SK-N-SH (cell line): ENCODE results near the gene WDR75. TPM values are rescaled to one million over a fixed set of nuclear protein-coding genes. Genes with fewer than 3 reads are reported as not detected.

ENCODE experiments used
- CTCF ChIA-PET: fragments of 300-600, 350-600 bp; formaldehyde crosslinking; extraction: SDS; loops from one replicate; lab custom pipeline; 2021; lab: Yijun Ruan, JAX
- POLR2A ChIA-PET: fragments of 350-600 bp; sonication (Branson Sonifier 250); formaldehyde crosslinking; extraction: SDS; loops from one replicate; lab custom pipeline; 2020; ENCODE audit warnings: antibody characterized with exemption, inconsistent platforms; lab: Yijun Ruan, JAX
- DNase-seq: peaks from one replicate; pipeline ENCODE4 v3.0.0; 2012
- H2AFZ ChIP-seq: fragments of 200-600 bp; sonication (generic); 2 replicates; pipeline ENCODE4 v1.8.1; 2016; ENCODE audit warnings: antibody characterized with exemption, mild to moderate bottlenecking, low read depth
- H3F3A ChIP-seq: fragments of 200-600 bp; sonication (generic); replicated peaks from 2 replicates; pipeline ENCODE3; 2016; ENCODE audit warnings: antibody characterized with exemption, mild to moderate bottlenecking; ENCODE audit not compliant: insufficient read depth
- H3K27ac ChIP-seq, 2 experiments: fragments of 200-500 bp in 1 of 2; fragments of 200-600 bp in 1 of 2; sonication (Bioruptor generic) in 1 of 2; sonication (generic), shearing (Covaris generic) in 1 of 2; 2 replicates each; pipeline versions ENCODE4 v1.5.1 to v1.6.1; 2014 to 2016; ENCODE audit warnings: low read depth in 2 of 2, inconsistent platforms in 1 of 2, low read length in 1 of 2, mild to moderate bottlenecking in 1 of 2, mixed read lengths in 1 of 2
- H3K27me3 ChIP-seq: fragments of 200-600 bp; sonication (generic), shearing (Covaris generic); 2 replicates; pipeline ENCODE4 v1.6.1; 2016; ENCODE audit warnings: mixed run types; ENCODE audit not compliant: insufficient read depth
- H3K36me3 ChIP-seq, 2 experiments: fragments of 200-500 bp in 1 of 2; fragments of 200-600 bp in 1 of 2; sonication (Bioruptor generic) in 1 of 2; sonication (generic) in 1 of 2; replicated peaks in 1 of 2; 2 replicates each; pipeline versions ENCODE3 to v1.5.1; 2014 to 2016; ENCODE audit warnings: low read length in 1 of 2, mild to moderate bottlenecking in 1 of 2; ENCODE audit not compliant: insufficient read depth in 2 of 2, control insufficient read depth in 1 of 2
- H3K4me1 ChIP-seq, 2 experiments: fragments of 200-500 bp in 1 of 2; fragments of 200-600 bp in 1 of 2; sonication (Bioruptor generic) in 1 of 2; sonication (generic), shearing (Covaris generic) in 1 of 2; 2 replicates each; pipeline versions ENCODE4 v1.5.1 to v1.6.1; 2014 to 2016; ENCODE audit warnings: low read depth in 1 of 2, low read length in 1 of 2, mixed run types in 1 of 2; ENCODE audit not compliant: insufficient read depth in 2 of 2, control insufficient read depth in 1 of 2
- H3K4me2 ChIP-seq: fragments of 200-600 bp; sonication (generic), shearing (Covaris generic); 2 replicates; pipeline ENCODE4 v1.6.1; 2017; ENCODE audit warnings: mixed run types
- H3K4me3 ChIP-seq, 2 experiments: fragments of 200-500 bp in 1 of 2; fragments of 200-600 bp in 1 of 2; sonication (Bioruptor generic) in 1 of 2; sonication (generic), shearing (Covaris generic) in 1 of 2; 2 replicates each; pipeline versions ENCODE4 v1.5.1 to v1.8.1; 2014 to 2016; ENCODE audit warnings: low read depth in 2 of 2, inconsistent platforms in 1 of 2, low read length in 1 of 2, mild to moderate bottlenecking in 1 of 2, mixed read lengths in 1 of 2, moderate library complexity in 1 of 2
- H3K79me2 ChIP-seq: fragments of 200-600 bp; sonication (generic); 2 replicates; pipeline ENCODE4 v1.8.1; 2017; ENCODE audit warnings: mild to moderate bottlenecking; ENCODE audit not compliant: insufficient read depth
- H3K9ac ChIP-seq: fragments of 200-600 bp; sonication (generic); 2 replicates; pipeline ENCODE4 v1.6.1; 2017; ENCODE audit warnings: mixed run types
- H3K9me2 ChIP-seq: fragments of 200-600 bp; sonication (generic); 2 replicates; pipeline ENCODE4 v1.6.1; 2017; ENCODE audit warnings: mixed run types
- H3K9me3 ChIP-seq: fragments of 200-600 bp; sonication (generic); 2 replicates; pipeline ENCODE4 v1.6.1; 2017; ENCODE audit warnings: mixed run types, mild to moderate bottlenecking, moderate library complexity
- H4K20me1 ChIP-seq: fragments of 200-600 bp; sonication (generic); 2 replicates; pipeline ENCODE4 v1.6.1; 2017; ENCODE audit warnings: mild to moderate bottlenecking, mixed run types; ENCODE audit not compliant: insufficient read depth
- CHD2 ChIP-seq: fragments of 150-350 bp; IDR thresholded peaks from 2 replicates; pipeline ENCODE4 v1.6.1; 2018; ENCODE audit warnings: low read length; ENCODE audit not compliant: partially characterized antibody
- FOXM1 ChIP-seq: IDR thresholded peaks from 2 replicates; pipeline ENCODE4 v1.4.0; 2012; ENCODE audit warnings: low read depth, mild to moderate bottlenecking
- GATA2 ChIP-seq: sonication (generic); formaldehyde crosslinking; IDR thresholded peaks from 2 replicates; pipeline ENCODE4 v1.5.0; 2020; ENCODE audit warnings: mild to moderate bottlenecking, missing genetic modification reagents
- MEF2A ChIP-seq: IDR thresholded peaks from 2 replicates; pipeline ENCODE4 v1.4.0; 2012; ENCODE audit warnings: low read depth, borderline replicate concordance
- MXI1 ChIP-seq: IDR thresholded peaks from 2 replicates; pipeline ENCODE4 v1.6.1; 2012; ENCODE audit warnings: mild to moderate bottlenecking, low read depth, low read length, improper control_type of control experiment
- NRF1 ChIP-seq: IDR thresholded peaks from 2 replicates; pipeline ENCODE4 v1.6.1; 2012; ENCODE audit warnings: low read depth, mild to moderate bottlenecking, low read length
- POLR2AphosphoS5 ChIP-seq: IDR thresholded peaks from 2 replicates; pipeline ENCODE4 v1.6.1; 2012; ENCODE audit warnings: low read depth, low read length
- RAD21 ChIP-seq: IDR thresholded peaks from 2 replicates; pipeline ENCODE4 v1.6.1; 2012; ENCODE audit warnings: mild to moderate bottlenecking, low read length
- RFX5 ChIP-seq: IDR thresholded peaks from 2 replicates; pipeline ENCODE4 v1.6.1; 2012; ENCODE audit warnings: mild to moderate bottlenecking, improper control_type of control experiment, low read length
- SMC3 ChIP-seq: IDR thresholded peaks from 2 replicates; pipeline ENCODE4 v1.6.1; 2012; ENCODE audit warnings: low read depth, low read length, improper control_type of control experiment
- TAF1 ChIP-seq: IDR thresholded peaks from 2 replicates; pipeline ENCODE4 v1.6.1; 2012; ENCODE audit warnings: low read depth, mild to moderate bottlenecking, low read length, moderate library complexity, borderline replicate concordance
- TCF12 ChIP-seq: IDR thresholded peaks from 2 replicates; pipeline ENCODE4 v1.4.0; 2012
- USF2 ChIP-seq: fragments of 150-350 bp; IDR thresholded peaks from 2 replicates; pipeline ENCODE4 v1.6.1; 2017; ENCODE audit warnings: antibody characterized with exemption, low read length, low read depth, borderline replicate concordance
- YY1 ChIP-seq: IDR thresholded peaks from 2 replicates; pipeline ENCODE4 v1.4.0; 2012; ENCODE audit warnings: low read depth, mild to moderate bottlenecking
- ZBTB33 ChIP-seq: IDR thresholded peaks from 2 replicates; pipeline ENCODE4 v1.4.0; 2012; ENCODE audit warnings: low read depth, borderline replicate concordance
- WGBS: methylation state at CpG from one replicate; pipeline ENCODE4 v1.1.6; 2017; ENCODE audit warnings: low lambda C conversion rate; 5-methylcytosine and 5-hydroxymethylcytosine counted together
- polyA plus RNA-seq, 3 experiments: library from polyadenylated mRNA; depleted of rRNA; stranded (reverse); fragments of >200 nt; gene quantifications; 2 replicates each; pipeline ENCODE4 v1.2.3, GENCODE V29; 2012
- TF ChIP-seq, protein P1 (sequence below): IDR thresholded peaks from 2 replicates; pipeline ENCODE4 v1.6.1; 2012; ENCODE audit warnings: mild to moderate bottlenecking, low read depth, low read length, moderate library complexity
- TF ChIP-seq, protein P2 (sequence below): fragments of 200-600 bp; sonication (generic); IDR thresholded peaks from 2 replicates; pipeline ENCODE4 v1.6.1; 2017; ENCODE audit warnings: antibody characterized with exemption, mild to moderate bottlenecking, moderate library complexity
- TF ChIP-seq, protein P3 (sequence below): IDR thresholded peaks from 2 replicates; pipeline ENCODE4 v1.4.0; 2012; ENCODE audit warnings: low read depth, borderline replicate concordance
- TF ChIP-seq, protein P4 (sequence below): IDR thresholded peaks from 2 replicates; pipeline ENCODE4; 2012

Gene WDR75
- polyA plus RNA-seq, 1 of the 3 experiments (the other 2 are of a cell fraction), result 25.6 TPM

DNA sequence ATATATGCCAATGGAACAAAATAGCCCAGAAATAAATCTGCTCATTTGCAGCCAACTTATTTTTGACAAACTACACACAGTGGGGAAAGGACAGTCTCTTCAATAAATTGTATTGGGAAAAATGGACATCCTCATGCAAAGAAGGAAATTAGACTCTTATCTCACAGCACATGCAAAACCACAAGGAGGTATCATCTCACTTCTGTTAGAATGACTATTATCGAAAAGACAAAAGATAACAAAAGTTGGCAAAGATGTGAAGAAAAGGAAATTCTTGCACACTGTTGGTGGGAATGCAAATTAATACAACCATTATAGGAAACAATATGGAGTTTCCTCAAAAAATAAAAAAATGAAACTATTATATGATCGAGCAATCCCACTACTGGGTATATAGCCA is 16.3 kb upstream of the WDR75 start:
- Histone ChIP-seq H3K4me2 (no peak overlapping the region), H3F3A (peaks cover 4% of the 10 kb centered on the region), H3K9me3 (no peaks in the 10 kb centered on the region), H3K4me1 (no peaks in the 10 kb centered on the region), H3K4me3 (no peak overlapping the region), H3K9me2 (0 out of 2 replicates have a peak, but pooled peaks cover 3% of the 10 kb centered on the region), H3K27ac (no peak overlapping the region), H2AFZ (no peak overlapping the region), H3K9ac (no peak overlapping the region), H3K79me2 (no peaks in the 10 kb centered on the region), H3K27me3 (no peaks in the 10 kb centered on the region), H4K20me1 (no peaks in the 10 kb centered on the region), H3K36me3 (no peaks in the 10 kb centered on the region)
- ChIA-PET POLR2A (no interaction called here), CTCF (interaction anchor here (0.6 kb wide), 1 partner anchor 331 kb away, joined by 3 read pairs; no protein-coding TSS in a partner anchor)
- TF ChIP-seq ZBTB33 (no peak), MXI1 (no peak), TCF12 (no peak), YY1 (no peak), MEF2A (no peak), USF2 (no peak), RFX5 (no peak), RAD21 (no peak), SMC3 (no peak), CHD2 (no peak), GATA2 (CRISPR knock-in tag) (no peak), TAF1 (no peak), FOXM1 (no peak), POLR2AphosphoS5 (no peak), NRF1 (no peak)
- TF ChIP-seq, protein P1, sequence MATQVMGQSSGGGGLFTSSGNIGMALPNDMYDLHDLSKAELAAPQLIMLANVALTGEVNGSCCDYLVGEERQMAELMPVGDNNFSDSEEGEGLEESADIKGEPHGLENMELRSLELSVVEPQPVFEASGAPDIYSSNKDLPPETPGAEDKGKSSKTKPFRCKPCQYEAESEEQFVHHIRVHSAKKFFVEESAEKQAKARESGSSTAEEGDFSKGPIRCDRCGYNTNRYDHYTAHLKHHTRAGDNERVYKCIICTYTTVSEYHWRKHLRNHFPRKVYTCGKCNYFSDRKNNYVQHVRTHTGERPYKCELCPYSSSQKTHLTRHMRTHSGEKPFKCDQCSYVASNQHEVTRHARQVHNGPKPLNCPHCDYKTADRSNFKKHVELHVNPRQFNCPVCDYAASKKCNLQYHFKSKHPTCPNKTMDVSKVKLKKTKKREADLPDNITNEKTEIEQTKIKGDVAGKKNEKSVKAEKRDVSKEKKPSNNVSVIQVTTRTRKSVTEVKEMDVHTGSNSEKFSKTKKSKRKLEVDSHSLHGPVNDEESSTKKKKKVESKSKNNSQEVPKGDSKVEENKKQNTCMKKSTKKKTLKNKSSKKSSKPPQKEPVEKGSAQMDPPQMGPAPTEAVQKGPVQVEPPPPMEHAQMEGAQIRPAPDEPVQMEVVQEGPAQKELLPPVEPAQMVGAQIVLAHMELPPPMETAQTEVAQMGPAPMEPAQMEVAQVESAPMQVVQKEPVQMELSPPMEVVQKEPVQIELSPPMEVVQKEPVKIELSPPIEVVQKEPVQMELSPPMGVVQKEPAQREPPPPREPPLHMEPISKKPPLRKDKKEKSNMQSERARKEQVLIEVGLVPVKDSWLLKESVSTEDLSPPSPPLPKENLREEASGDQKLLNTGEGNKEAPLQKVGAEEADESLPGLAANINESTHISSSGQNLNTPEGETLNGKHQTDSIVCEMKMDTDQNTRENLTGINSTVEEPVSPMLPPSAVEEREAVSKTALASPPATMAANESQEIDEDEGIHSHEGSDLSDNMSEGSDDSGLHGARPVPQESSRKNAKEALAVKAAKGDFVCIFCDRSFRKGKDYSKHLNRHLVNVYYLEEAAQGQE, result no peak
- TF ChIP-seq, protein P2, sequence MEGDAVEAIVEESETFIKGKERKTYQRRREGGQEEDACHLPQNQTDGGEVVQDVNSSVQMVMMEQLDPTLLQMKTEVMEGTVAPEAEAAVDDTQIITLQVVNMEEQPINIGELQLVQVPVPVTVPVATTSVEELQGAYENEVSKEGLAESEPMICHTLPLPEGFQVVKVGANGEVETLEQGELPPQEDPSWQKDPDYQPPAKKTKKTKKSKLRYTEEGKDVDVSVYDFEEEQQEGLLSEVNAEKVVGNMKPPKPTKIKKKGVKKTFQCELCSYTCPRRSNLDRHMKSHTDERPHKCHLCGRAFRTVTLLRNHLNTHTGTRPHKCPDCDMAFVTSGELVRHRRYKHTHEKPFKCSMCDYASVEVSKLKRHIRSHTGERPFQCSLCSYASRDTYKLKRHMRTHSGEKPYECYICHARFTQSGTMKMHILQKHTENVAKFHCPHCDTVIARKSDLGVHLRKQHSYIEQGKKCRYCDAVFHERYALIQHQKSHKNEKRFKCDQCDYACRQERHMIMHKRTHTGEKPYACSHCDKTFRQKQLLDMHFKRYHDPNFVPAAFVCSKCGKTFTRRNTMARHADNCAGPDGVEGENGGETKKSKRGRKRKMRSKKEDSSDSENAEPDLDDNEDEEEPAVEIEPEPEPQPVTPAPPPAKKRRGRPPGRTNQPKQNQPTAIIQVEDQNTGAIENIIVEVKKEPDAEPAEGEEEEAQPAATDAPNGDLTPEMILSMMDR, result no peak
- TF ChIP-seq, protein P3, sequence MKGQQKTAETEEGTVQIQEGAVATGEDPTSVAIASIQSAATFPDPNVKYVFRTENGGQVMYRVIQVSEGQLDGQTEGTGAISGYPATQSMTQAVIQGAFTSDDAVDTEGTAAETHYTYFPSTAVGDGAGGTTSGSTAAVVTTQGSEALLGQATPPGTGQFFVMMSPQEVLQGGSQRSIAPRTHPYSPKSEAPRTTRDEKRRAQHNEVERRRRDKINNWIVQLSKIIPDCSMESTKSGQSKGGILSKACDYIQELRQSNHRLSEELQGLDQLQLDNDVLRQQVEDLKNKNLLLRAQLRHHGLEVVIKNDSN, result no peak
- TF ChIP-seq, protein P4, sequence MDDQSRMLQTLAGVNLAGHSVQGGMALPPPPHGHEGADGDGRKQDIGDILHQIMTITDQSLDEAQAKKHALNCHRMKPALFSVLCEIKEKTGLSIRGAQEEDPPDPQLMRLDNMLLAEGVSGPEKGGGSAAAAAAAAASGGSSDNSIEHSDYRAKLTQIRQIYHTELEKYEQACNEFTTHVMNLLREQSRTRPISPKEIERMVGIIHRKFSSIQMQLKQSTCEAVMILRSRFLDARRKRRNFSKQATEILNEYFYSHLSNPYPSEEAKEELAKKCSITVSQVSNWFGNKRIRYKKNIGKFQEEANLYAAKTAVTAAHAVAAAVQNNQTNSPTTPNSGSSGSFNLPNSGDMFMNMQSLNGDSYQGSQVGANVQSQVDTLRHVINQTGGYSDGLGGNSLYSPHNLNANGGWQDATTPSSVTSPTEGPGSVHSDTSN, result no peak
- WGBS, result 93% methylated on average over 2 of the region's 2 CpGs
- no peak for DNase-seq
